ENCODE data around the gene MAGI2.

- TF ChIP-seq CTCF (IDR thresholded peaks at IDR 0.05; ENCODE audit: extremely low read depth in 1 of 2, insufficient read depth in 1 of 2, low read depth in 1 of 2, low read length in 2 of 2) (no peak), POLR2AphosphoS5 (IDR thresholded peaks at IDR 0.05; ENCODE audit: insufficient read depth, low read depth, low read length) (no peak), MAX (IDR thresholded peaks at IDR 0.05; ENCODE audit: insufficient read depth, insufficient read length) (no peak), FOS (IDR thresholded peaks at IDR 0.05; ENCODE audit: borderline replicate concordance, insufficient read depth, low read length) (no peak)
Measured at GRCh38 chr7:78673272-78673671, 780.2 kb downstream of the MAGI2 start.
